Brain microvascular endothelial cell (primary cell): ENCODE results near the gene CALCOCO1.

ENCODE experiments used
- DNase-seq: peaks from one replicate; pipeline ENCODE4 v3.0.0-alpha.2; 2020
- H3K27ac ChIP-seq: fragments of 250-450 bp; sonication (Bioruptor Pico); 2 replicates; pipeline ENCODE4 v1.5.1; 2020; ENCODE audit warnings: mild to moderate bottlenecking, moderate library complexity
- H3K27me3 ChIP-seq: fragments of 250-450 bp; sonication (Bioruptor Pico); replicated peaks from 2 replicates; pipeline ENCODE4 v1.5.1; 2020; ENCODE audit warnings: mild to moderate bottlenecking
- H3K36me3 ChIP-seq: fragments of 250-450 bp; sonication (Bioruptor Pico); replicated peaks from 2 replicates; pipeline ENCODE4 v1.5.1; 2020; ENCODE audit warnings: mild to moderate bottlenecking
- H3K4me3 ChIP-seq: 2 replicates; pipeline ENCODE4 v1.5.1; 2011; ENCODE audit warnings: low read depth, mild to moderate bottlenecking, control low read depth, low read length, moderate library complexity
- in situ Hi-C: cut with HindIII; loops from 2 replicates; pipeline ENCODE4 v1.10.0; 2017; ENCODE audit warnings: low sequenced_read_pairs, low pct_ligation_motif_present
- TF ChIP-seq, protein P1 (sequence below): IDR thresholded peaks from 2 replicates; pipeline ENCODE4 v1.5.1; 2011; ENCODE audit warnings: low read depth, mild to moderate bottlenecking, moderate library complexity, low read length, control low read depth, inconsistent platforms; ENCODE audit errors: missing control alignments

Gene CALCOCO1

DNA sequence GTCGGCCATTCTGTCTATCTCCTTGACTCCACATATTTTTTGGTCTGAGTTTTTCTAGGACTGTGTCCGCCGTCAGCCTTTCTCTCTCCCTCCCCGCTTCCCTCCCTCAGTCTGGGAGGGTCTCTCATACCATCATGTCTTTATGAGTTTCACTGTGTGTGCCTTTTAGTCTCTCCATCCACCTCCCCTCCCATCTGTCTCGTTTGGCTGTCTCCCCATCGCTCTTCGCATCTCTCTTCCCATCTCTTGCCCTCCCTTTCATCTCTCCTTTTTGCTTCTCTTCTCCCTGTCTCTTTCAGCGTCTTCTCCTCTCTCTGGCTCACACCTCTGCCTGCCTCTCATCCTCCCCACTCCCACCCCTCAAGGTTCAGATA is 31.5 kb upstream of the CALCOCO1 start:
- in situ Hi-C loops: no loop called here
- Histone ChIP-seq H3K27ac (no peak overlapping the region), H3K36me3 (no peaks in the 10 kb centered on the region), H3K4me3 (no peak overlapping the region), H3K27me3 (peaks cover 57% of the 10 kb centered on the region)
- no peak for DNase-seq
- TF ChIP-seq, protein P1, sequence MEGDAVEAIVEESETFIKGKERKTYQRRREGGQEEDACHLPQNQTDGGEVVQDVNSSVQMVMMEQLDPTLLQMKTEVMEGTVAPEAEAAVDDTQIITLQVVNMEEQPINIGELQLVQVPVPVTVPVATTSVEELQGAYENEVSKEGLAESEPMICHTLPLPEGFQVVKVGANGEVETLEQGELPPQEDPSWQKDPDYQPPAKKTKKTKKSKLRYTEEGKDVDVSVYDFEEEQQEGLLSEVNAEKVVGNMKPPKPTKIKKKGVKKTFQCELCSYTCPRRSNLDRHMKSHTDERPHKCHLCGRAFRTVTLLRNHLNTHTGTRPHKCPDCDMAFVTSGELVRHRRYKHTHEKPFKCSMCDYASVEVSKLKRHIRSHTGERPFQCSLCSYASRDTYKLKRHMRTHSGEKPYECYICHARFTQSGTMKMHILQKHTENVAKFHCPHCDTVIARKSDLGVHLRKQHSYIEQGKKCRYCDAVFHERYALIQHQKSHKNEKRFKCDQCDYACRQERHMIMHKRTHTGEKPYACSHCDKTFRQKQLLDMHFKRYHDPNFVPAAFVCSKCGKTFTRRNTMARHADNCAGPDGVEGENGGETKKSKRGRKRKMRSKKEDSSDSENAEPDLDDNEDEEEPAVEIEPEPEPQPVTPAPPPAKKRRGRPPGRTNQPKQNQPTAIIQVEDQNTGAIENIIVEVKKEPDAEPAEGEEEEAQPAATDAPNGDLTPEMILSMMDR: no peak

DNA sequence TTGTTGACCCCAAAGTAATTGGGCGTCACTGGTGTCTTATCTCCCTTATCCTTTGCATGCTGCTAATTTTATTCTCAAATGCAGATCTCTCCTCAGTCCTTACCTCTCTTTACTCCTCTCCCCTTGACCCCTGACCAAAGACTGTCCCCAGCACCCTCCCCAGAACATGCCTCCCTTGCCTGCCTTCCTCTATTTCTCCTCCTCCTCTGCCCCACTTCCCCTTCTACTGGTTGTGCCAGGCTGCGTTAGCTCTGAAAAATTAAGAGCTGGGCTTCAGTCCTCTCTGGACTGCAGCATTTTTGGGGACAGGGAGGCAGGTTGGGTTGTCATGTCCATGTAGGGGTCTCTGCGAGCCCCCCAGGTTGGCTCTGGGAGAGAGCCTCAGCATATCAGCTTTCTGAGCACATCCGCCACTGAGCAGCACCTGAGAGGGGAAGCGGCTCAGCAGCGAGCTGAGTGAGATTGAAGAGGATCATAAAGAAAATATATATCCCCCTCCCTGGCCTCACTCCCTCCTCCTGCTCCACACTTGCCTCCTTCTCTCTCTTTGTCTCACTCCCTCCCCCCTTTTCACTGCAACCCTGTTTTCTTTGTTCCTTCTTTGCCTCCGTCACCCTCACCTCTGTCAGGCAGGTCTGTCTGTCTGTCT is 31.0 kb upstream of the CALCOCO1 start:
- no peak for DNase-seq
- TF ChIP-seq, protein P1: no peak
- no peak overlapping the region for H3K4me3 ChIP-seq
- no peak overlapping the region for H3K27ac ChIP-seq
- H3K36me3 ChIP-seq: no peaks in the 10 kb centered on the region
- peaks cover 59% of the 10 kb centered on the region for H3K27me3 ChIP-seq
- in situ Hi-C loops: no loop called here

DNA sequence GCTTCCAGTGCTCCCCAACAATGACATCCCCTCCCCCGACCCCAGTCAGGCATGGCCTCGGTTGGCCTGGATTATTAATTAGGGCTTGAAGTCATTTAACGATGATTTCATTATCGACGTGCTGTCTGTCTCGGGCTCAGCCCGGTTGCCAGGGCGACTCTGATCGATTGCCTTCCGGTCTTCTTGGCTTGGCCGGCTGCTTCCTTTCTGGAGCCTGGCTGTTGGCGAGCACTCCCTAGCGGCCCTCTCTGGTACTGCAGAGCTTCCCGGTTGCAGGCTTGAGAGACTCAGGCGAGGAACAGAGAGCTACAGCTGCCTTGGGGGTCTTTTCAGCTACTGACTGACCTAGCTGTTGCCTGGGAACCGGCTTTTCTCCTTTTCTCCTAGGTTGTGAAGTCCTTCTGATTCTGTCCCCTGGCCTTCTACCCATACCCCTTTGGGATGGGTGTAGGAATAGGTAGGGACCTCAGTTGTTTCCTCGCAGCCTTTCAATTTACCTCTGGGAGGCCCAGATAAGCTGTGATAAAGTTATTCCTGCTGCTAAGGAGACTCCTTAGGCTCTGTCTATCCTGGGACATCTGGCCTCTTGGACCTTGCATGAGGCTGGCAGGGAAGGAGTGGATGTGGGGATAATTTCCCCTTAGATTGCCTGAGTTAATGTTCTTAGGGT is 30.0 kb upstream of the CALCOCO1 start:
- no peak overlapping the region for H3K4me3 ChIP-seq
- no peaks in the 10 kb centered on the region for H3K36me3 ChIP-seq
- H3K27me3 ChIP-seq: peaks cover 64% of the 10 kb centered on the region
- in situ Hi-C loops: no loop called here
- TF ChIP-seq, protein P1: peak; percentile 98
- H3K27ac ChIP-seq: no peak overlapping the region
- peak; percentile 68 for DNase-seq

DNA sequence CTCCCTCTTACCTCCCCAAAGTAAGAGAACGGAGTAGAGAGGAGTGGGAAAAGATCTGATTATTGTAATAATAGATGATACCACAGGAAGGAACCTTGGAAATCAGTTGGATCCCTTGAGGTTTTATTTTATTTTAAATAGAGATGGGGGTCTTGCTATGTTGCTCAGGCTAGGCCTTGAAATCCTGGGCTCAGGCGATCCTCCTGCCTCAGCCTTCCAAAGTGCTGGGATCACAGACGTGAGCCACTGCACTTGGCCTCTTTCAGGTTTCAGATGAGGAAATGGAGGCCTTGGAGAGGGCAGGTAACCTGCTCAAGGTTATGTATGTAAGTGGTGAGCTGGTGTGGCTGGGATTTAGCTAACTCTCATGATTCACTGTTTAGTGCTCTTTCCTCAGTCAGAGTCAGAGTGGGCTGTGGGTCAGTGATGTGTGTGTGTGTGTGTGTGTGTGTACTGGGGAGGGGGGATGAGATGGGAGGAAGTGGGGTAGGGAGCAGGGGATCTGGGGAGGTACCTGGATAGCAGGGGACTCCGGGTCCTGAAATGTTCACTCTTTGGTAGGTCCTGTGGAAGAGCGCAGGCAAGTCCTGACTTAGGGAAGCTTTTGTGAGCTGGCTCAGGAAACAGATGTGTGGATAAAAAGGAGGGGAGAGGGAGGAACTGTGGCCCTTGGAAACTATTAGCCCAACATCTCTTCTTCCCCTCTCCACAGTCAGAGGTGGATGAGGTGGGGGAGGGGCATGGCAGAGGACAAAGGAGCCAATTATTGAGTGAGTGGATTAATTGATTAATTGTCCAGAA is 29.2 kb upstream of the CALCOCO1 start:
- H3K4me3 ChIP-seq: no peak overlapping the region
- TF ChIP-seq, protein P1: no peak
- H3K36me3 ChIP-seq: no peaks in the 10 kb centered on the region
- in situ Hi-C loops: no loop called here
- no peak for DNase-seq
- peaks cover 69% of the 10 kb centered on the region for H3K27me3 ChIP-seq
- H3K27ac ChIP-seq: no peak overlapping the region

DNA sequence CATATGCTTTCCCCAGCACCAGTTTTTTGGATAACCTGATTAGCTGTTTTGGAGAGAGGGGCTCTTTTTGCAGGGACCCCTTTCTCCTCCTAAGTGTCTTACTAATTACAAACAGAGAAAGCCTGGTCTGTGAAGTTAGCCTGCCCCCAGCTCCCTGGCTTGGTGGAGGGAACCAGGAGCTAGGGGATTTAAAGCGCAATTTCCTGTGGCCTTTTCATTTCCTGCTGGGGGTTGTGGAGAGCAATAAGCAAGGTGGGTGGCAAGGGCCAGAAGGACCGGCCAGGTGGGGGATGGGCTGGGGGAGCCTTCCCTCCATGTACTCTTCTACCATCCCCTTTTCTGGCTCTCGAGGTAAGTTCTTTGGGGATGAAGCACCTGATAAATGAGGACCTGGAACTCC is 28.6 kb upstream of the CALCOCO1 start:
- in situ Hi-C loops: no loop called here
- no peak for DNase-seq
- H3K27me3 ChIP-seq: peaks cover 73% of the 10 kb centered on the region

More for the DNA sequence above, 28.6 kb upstream of the CALCOCO1 start:
- no peak overlapping the region for H3K4me3 ChIP-seq
- TF ChIP-seq, protein P1: no peak
- no peak overlapping the region for H3K27ac ChIP-seq
- H3K36me3 ChIP-seq: no peaks in the 10 kb centered on the region
